RKO (cell line): Measurements from ENCODE around the gene SERPIND1.
"Not testable (repeated sequence)": the region's sequence is repeated elsewhere in the genome, so short reads cannot be mapped to it uniquely, and the experiment has no call there.

Source experiments
- DNase-seq: peaks from one replicate; pipeline ENCODE4 v3.0.0-alpha.2; 2016; ENCODE audit warnings: low spot score

Gene SERPIND1

DNA sequence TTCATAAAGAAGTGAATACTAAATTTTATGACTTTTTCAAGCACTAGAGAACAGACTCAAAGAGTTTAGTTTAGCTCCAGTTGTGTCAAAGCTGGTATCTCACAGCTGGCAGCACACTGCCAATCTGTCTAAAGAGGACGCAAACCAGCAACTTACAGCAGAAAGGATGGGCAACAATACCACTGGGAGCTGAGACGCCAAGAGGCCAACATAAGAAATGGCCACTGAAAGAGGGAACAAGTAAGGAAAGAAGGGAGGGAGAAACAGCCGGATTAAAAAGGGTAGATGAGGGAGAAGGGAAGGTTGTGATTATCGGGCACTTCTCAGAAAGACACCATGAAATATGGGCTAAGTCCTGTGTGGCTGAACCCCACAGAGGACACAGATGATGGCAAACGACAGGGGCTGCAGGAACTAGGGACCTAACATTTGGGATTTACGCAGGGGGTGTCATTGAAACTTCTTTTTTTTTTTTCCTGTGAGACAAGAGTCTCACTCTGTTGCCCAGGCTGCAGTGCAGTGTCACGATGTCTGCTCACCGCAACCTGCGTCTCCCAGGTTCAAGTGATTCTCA lies 41.7 kb downstream of the SERPIND1 start:
- no peak for DNase-seq

GRCh38 chr22:20816559-20816958 lies 42.6 kb downstream of the SERPIND1 start:
- no peak for DNase-seq

DNA sequence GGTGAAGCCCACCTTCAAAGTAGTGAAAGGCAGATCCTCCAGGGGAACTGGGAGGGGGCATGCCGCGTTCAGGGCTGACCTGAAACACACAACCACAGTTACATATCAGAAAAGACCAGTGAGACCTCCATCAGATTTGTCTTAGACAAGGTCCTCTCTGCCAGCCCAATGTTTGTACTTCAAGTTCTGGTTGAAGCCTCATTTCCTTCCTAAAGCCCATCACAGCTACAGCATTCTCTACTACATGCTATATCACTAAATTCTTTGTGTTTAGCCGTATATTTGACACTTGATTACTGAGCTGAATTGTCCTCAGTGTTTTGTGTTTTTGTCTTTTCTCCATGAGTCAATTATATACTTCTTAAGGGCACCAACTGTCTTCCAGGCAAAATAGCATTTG lies 44.6 kb downstream of the SERPIND1 start:
- no peak for DNase-seq

DNA sequence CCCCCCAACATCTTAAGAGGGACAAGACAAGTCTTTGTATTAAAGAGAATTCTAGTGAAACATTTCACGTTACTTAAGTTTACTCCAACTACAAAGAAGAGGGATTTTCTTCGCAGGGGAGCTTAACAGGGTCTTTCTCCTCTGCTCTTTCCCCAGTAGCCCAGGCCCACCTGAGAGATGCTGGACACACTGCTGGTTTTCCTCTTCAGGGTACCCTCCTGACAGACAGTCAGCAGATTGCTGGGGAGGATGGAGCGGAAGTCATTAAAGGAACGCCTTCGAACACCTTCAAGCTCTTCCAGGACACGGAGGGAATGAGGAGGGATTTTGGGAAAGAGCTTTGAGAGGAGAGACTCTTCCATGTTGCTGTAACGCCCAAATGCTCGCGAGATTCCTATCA lies 45.6 kb downstream of the SERPIND1 start:
- DNase-seq: no peak

- DNase-seq: not testable (repeated sequence)
Observed at GRCh38 chr22:20821717-20822239, 47.9 kb downstream of the SERPIND1 start.

DNA sequence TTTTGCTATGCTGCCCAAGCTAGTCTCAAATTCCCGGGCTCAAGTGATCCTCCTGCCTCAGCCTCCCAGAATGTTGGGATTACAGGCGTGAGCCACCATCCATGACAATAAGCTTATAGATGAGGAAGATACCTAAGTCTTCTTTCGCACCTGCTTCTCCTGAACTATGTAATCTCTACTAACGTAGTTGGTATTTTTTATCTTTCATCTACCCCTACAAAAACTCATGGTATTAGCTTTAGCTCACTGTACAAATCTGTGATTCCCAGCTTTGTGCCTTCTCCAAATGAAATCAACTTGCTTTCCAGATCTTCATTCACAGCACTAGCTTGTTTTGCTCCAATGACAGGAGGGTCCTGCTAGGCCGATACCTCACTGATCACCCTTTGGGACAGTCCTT lies 48.3 kb downstream of the SERPIND1 start:
- no peak for DNase-seq

DNA sequence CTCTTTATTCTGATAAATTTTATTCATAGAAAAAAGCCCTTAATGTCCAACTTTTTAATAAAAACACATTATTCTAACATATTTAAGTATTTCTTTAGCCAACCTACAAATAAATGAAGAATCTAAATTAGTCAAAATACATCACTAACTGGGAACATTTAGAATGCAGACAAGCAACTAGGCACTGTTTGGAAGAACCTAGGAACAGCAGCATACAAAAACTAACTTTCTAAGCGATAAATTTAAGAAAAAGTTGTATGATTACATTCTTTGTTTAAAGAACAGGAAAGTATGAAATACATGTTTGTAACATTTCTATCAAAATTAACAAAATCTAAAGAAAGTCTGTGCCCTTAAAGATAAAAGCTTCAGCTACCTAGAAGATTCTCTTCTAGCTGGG lies 49.4 kb downstream of the SERPIND1 start:
- DNase-seq: no peak

DNA sequence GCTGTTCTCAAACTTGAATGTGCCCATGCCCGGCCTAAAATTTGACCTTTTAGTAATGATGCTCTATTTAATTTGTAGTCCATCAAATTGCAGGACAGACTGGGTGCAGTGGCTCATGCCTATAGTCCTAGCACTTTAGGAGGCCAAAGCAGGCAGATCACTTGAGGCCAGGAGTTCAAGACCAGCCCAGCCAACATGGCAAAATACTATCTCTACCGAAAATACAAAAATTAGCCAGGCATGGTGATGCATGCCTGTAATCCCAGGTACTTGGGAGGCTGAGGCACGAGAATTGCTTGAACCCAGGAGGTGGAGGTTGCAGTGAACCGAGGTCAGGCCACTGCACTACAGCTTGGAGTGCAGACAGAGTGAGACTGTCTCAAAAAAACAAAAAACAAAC lies 51.3 kb downstream of the SERPIND1 start:
- DNase-seq: not testable (repeated sequence)

DNA sequence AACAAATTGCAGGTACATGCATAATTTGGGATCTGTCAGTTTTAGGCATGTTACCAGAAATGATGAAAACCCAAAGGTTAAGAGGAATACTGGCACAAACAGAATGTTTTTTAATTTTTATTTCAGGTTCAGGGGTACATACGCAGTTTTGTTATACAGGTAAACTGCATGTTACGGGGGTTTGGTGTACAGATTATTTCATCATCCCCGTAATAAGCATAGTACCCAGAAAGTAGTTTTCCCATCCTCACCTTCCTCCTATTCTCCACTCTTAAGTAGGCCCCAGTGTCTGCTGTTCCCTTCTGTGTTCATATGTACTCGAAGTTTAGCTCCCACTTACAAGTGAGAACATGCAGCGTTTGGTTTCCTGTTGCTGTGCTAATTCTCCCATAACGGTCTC lies 51.7 kb downstream of the SERPIND1 start:
- no peak for DNase-seq

- not testable (repeated sequence) for DNase-seq
Observed at GRCh38 chr22:20826373-20827152, 52.6 kb downstream of the SERPIND1 start.

DNA sequence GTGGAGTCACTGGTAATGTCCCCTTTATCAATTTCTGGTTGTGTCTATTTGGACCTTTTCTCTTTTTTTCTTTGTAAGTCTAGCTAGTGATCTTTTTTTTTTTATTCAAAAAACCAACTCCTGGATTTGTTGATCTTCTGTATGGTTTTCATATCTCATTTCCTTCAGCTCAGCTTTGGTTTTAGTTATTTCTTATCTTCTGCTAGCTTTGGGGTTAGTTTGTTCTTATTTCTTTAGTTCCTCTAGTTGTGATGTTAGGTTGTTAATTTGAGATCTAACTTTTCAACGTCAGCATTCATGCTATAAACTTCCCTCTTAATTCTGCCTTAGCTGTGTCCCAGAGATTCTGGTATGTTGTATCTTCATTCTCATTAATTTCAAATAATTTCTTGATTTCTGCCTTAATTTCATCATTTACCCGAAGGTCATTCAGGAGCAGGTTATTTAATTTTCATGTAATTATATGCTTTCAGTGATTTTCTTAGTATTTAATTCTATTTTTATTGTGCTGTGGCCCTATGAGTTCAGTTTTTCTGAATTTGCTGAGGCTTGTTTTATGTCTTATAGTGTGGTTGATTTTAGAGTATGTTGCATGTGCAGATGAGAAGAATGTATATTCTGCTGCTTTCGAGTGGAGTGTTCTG lies 55.7 kb downstream of the SERPIND1 start:
- no peak for DNase-seq

DNA sequence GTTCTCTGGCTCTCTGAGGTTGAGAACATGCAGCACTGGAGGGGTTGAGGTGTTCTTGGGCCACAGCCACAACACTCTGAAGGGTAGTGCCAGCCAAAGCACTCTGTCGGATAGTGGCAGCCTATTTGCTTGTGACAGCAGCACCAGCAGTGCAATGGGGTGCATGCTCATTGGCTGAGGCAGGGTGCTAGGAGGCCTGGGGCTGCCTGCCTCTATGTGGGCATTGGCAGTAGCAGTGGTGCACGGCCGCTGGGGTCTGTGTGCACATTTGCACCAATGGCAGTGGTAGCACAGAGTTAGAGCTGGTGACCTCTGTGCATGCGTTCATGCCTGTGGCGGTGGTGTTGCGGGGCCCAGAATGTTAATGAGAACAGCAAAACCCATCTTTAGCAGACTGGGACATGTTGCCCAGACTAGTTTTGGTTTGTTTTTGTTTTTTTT lies 59.3 kb downstream of the SERPIND1 start:
- DNase-seq: no peak

- DNase-seq: no peak
Observed at GRCh38 chr22:20834206-20834605, 60.3 kb downstream of the SERPIND1 start.

DNA sequence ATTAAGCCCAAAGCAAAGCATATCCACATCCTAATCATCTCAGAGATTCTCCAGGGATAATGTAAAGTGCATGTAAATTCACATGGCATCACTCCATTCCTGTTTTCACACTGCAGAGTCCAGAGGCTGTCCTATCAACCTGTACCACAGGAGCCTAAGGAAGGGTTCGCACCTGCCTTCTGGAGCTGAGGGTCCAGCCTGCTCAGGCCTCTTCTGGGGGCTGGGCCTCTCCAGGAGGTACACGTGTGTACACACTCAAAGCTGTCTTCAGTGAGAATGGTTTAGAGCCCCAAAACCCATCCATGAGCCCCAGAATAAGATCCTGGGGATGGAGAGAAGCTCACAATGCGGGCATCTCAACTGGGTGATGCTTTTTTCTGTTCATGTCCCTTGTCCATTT lies 60.8 kb downstream of the SERPIND1 start:
- DNase-seq: no peak
